ENCODE results near the gene SLC2A13.

SLC2A13 gene

DNA sequence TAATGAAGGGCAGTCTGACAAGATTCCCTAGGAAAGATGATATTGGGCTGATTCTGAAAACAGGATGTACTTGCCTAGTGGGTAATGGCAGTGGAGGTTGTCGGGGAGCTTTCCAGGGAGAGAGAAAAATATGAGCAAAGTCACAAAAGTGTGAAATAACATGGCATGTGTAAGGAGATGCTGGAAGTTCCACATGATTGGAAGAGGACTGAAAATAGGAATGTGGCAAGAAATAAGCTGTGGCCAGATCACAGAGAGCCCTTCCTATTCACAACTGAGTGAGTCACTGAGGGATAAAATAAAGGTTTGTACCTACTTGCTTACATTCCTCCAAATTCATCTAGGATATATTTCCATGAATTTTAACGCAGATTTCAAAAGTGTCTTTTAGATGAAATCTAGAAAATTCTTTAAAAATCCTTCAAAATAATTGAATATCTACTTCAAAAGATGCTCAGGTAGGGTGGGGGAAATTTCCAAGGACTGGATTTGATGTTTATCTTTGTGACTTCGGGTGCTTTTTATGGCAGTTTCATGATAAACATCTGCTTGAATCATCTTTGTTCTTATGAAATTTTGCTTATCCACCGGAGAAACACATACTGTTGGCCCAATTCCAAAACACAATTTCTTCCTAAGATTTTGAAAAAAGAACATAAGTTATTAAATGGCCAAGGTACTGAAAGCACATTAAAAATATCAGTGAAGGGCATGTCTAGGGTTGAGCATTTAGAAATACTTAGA, 36.3 kb upstream of the SLC2A13 start:
- TF ChIP-seq, protein P1, sequence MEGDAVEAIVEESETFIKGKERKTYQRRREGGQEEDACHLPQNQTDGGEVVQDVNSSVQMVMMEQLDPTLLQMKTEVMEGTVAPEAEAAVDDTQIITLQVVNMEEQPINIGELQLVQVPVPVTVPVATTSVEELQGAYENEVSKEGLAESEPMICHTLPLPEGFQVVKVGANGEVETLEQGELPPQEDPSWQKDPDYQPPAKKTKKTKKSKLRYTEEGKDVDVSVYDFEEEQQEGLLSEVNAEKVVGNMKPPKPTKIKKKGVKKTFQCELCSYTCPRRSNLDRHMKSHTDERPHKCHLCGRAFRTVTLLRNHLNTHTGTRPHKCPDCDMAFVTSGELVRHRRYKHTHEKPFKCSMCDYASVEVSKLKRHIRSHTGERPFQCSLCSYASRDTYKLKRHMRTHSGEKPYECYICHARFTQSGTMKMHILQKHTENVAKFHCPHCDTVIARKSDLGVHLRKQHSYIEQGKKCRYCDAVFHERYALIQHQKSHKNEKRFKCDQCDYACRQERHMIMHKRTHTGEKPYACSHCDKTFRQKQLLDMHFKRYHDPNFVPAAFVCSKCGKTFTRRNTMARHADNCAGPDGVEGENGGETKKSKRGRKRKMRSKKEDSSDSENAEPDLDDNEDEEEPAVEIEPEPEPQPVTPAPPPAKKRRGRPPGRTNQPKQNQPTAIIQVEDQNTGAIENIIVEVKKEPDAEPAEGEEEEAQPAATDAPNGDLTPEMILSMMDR (IDR thresholded peaks at IDR 0.05; ENCODE audit: poor library complexity, severe bottlenecking) = no peak
- Histone ChIP-seq H3K27ac (ENCODE audit: poor library complexity, severe bottlenecking) (no peak overlapping the region), H3K4me1 (ENCODE audit: insufficient read depth, poor library complexity, severe bottlenecking) (peaks cover 15% of the 10 kb centered on the region), H3K27me3 (ENCODE audit: insufficient read depth, poor library complexity, severe bottlenecking) (no peaks in the 10 kb centered on the region), H3K4me3 (ENCODE audit: severe bottlenecking) (no peak overlapping the region), H3K36me3 (ENCODE audit: low read depth) (no peaks in the 10 kb centered on the region), H3K9me3 (ENCODE audit: severe bottlenecking) (no peaks in the 10 kb centered on the region)
- no peak for DNase-seq (ENCODE audit: low spot score)
- peak; percentile 61; the same call in 1 of the 3 replicates for ATAC-seq (ENCODE audit: low read depth)

DNA sequence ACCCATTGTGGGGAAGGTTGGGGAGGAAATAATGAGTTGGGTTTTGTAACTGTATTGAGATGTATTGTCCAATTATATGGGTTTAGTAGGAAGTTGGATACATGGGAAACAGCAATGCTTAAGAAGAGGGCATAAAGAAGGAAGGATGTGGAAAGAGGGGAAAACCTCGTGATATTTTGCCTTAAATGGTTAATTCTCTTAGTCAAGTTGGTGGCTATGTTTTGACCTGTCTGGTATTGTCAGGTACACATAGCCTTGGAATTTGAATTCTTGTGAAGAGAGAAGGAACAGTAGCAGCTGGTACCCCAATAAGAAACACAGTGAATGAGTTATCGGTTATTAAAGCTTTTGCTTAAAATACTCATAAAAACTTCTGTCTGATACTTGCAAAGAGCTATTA, 32.6 kb upstream of the SLC2A13 start:
- no peaks in the 10 kb centered on the region for H3K9me3 ChIP-seq (ENCODE audit: severe bottlenecking)
- DNase-seq (ENCODE audit: low spot score) (no peak), ATAC-seq (ENCODE audit: low read depth) (no peak)
- TF ChIP-seq, protein P1 (IDR thresholded peaks at IDR 0.05; ENCODE audit: poor library complexity, severe bottlenecking) = no peak
- H3K4me1 ChIP-seq (ENCODE audit: insufficient read depth, poor library complexity, severe bottlenecking) = peaks cover 15% of the 10 kb centered on the region
- no peaks in the 10 kb centered on the region for H3K27me3 ChIP-seq (ENCODE audit: insufficient read depth, poor library complexity, severe bottlenecking)
- no peak overlapping the region for H3K27ac ChIP-seq (ENCODE audit: poor library complexity, severe bottlenecking)
- no peak overlapping the region for H3K4me3 ChIP-seq (ENCODE audit: severe bottlenecking)
- H3K36me3 ChIP-seq (ENCODE audit: low read depth) = no peaks in the 10 kb centered on the region

- Histone ChIP-seq H3K27me3 (ENCODE audit: insufficient read depth, poor library complexity, severe bottlenecking) (no peaks in the 10 kb centered on the region), H3K9me3 (ENCODE audit: severe bottlenecking) (no peaks in the 10 kb centered on the region), H3K27ac (ENCODE audit: poor library complexity, severe bottlenecking) (no peak overlapping the region), H3K4me3 (ENCODE audit: severe bottlenecking) (no peak overlapping the region), H3K4me1 (ENCODE audit: insufficient read depth, poor library complexity, severe bottlenecking) (peaks cover 11% of the 10 kb centered on the region), H3K36me3 (ENCODE audit: low read depth) (no peaks in the 10 kb centered on the region)
- TF ChIP-seq, protein P1 (IDR thresholded peaks at IDR 0.05; ENCODE audit: poor library complexity, severe bottlenecking) = no peak
- DNase-seq (ENCODE audit: low spot score) (no peak), ATAC-seq (ENCODE audit: low read depth) (0 out of 3 replicates have a peak, but pooled peaks have one; percentile 51)
Measured at GRCh38 chr12:40137252-40137651, 31.4 kb upstream of the SLC2A13 start.

GRCh38 chr12:40127408-40127807, 21.5 kb upstream of the SLC2A13 start:
- Histone ChIP-seq H3K27ac (ENCODE audit: poor library complexity, severe bottlenecking) (no peak overlapping the region), H3K4me1 (ENCODE audit: insufficient read depth, poor library complexity, severe bottlenecking) (no peaks in the 10 kb centered on the region), H3K4me3 (ENCODE audit: severe bottlenecking) (no peak overlapping the region), H3K9me3 (ENCODE audit: severe bottlenecking) (no peaks in the 10 kb centered on the region), H3K36me3 (ENCODE audit: low read depth) (no peaks in the 10 kb centered on the region), H3K27me3 (ENCODE audit: insufficient read depth, poor library complexity, severe bottlenecking) (no peaks in the 10 kb centered on the region)
- DNase-seq (ENCODE audit: low spot score) (no peak), ATAC-seq (ENCODE audit: low read depth) (no peak)
- TF ChIP-seq, protein P1 (IDR thresholded peaks at IDR 0.05; ENCODE audit: poor library complexity, severe bottlenecking) = no peak

DNA sequence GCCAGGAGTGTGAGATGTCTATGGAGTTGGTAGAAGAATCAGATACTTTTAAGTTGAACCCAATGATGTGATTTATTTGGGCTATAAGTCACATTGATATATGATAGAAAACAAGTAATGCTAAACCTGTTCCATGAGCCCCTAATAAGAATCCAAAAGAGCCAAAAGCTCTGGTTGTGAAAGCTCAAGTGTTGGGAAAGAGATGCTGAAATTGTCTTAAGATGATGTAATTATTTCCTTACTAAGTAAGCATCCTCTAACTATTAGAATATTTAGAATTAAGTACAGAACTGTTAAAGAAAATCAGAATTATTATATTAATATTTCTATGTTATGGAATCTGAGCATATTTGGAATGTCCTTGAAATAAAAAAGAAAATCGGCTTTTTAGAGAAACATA, 17.6 kb upstream of the SLC2A13 start:
- Histone ChIP-seq H3K9me3 (ENCODE audit: severe bottlenecking) (no peaks in the 10 kb centered on the region), H3K27ac (ENCODE audit: poor library complexity, severe bottlenecking) (no peak overlapping the region), H3K27me3 (ENCODE audit: insufficient read depth, poor library complexity, severe bottlenecking) (no peaks in the 10 kb centered on the region), H3K4me1 (ENCODE audit: insufficient read depth, poor library complexity, severe bottlenecking) (no peaks in the 10 kb centered on the region), H3K4me3 (ENCODE audit: severe bottlenecking) (no peak overlapping the region), H3K36me3 (ENCODE audit: low read depth) (no peaks in the 10 kb centered on the region)
- no peak for DNase-seq (ENCODE audit: low spot score)
- TF ChIP-seq, protein P1 (IDR thresholded peaks at IDR 0.05; ENCODE audit: poor library complexity, severe bottlenecking) = no peak
- no peak for ATAC-seq (ENCODE audit: low read depth)
